GM10266 (cell line): ENCODE results near the gene WNT11.
"Not testable (repeated sequence)": the region's sequence is repeated elsewhere in the genome, so short reads cannot be mapped to it uniquely, and the experiment has no call there.

Experiments used
- DNase-seq: peaks from one replicate; pipeline ENCODE4 v3.0.0; 2012; ENCODE audit errors: extremely low spot score
- TF ChIP-seq, protein P1 (sequence below): IDR thresholded peaks from 2 replicates; pipeline ENCODE4 v1.5.1; 2012; ENCODE audit warnings: mild to moderate bottlenecking, low read depth; ENCODE audit not compliant: control insufficient read depth, insufficient read depth; ENCODE audit errors: missing control alignments

Gene WNT11

DNA sequence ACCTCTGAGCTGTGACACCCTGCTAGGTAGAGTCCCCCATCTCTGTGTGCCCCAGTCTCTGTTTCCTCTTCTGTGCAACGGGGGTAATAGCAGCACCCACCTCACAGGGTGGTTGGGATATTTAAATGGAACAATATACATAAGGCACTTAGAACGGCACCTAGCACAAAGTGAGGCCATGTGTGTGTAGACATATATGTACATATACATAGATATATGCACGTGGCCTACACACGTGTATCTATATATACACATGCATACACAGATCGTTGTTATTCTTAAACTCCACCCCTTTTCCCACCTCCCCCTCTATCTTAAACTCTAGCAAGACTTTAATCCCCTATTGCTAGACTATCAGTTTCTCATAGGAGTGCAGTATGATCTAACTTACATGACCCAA lies 2.4 kb downstream of the WNT11 start:
- TF ChIP-seq, protein P1, sequence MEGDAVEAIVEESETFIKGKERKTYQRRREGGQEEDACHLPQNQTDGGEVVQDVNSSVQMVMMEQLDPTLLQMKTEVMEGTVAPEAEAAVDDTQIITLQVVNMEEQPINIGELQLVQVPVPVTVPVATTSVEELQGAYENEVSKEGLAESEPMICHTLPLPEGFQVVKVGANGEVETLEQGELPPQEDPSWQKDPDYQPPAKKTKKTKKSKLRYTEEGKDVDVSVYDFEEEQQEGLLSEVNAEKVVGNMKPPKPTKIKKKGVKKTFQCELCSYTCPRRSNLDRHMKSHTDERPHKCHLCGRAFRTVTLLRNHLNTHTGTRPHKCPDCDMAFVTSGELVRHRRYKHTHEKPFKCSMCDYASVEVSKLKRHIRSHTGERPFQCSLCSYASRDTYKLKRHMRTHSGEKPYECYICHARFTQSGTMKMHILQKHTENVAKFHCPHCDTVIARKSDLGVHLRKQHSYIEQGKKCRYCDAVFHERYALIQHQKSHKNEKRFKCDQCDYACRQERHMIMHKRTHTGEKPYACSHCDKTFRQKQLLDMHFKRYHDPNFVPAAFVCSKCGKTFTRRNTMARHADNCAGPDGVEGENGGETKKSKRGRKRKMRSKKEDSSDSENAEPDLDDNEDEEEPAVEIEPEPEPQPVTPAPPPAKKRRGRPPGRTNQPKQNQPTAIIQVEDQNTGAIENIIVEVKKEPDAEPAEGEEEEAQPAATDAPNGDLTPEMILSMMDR: no peak
- no peak for DNase-seq

DNA sequence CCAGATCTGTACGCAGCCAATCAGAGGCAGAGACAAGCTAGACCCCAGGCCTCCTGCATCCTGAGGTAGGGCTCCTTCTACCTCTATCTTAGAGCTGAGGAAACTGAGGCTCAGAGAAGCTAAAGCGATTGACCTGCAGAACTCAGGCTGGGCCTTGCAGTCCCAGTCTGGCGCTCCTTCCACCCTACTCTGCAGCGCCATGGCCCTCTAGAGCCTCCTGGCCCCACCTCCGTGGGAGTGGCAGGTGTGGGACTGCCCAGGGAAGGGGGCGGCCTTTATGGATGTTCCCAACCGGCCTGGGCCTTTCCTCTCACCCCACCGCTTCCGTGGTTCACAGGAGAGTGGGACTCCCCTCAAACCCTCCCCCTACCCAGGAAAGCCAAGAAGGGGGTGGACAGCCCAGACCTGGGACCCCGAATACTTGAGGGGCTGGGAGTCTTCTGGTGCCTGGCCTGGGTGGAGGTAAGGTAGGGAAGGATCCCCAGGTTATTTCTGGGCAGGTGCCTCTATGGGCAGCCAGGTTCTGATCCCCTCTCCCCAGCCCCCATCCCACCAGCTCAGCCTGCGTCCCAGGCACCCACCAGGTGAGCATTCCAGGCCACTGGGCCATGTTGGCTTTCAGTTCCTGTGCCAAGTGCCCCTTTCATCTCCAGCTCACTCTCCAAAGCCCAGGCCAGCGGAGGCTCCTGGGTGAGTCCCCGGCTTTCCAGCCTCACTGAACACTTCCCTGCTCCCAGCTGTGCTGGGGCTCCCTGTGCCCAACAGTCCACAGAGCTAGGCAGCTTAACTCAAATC lies 3.0 kb downstream of the WNT11 start:
- DNase-seq: no peak
- TF ChIP-seq, protein P1: no peak

DNA sequence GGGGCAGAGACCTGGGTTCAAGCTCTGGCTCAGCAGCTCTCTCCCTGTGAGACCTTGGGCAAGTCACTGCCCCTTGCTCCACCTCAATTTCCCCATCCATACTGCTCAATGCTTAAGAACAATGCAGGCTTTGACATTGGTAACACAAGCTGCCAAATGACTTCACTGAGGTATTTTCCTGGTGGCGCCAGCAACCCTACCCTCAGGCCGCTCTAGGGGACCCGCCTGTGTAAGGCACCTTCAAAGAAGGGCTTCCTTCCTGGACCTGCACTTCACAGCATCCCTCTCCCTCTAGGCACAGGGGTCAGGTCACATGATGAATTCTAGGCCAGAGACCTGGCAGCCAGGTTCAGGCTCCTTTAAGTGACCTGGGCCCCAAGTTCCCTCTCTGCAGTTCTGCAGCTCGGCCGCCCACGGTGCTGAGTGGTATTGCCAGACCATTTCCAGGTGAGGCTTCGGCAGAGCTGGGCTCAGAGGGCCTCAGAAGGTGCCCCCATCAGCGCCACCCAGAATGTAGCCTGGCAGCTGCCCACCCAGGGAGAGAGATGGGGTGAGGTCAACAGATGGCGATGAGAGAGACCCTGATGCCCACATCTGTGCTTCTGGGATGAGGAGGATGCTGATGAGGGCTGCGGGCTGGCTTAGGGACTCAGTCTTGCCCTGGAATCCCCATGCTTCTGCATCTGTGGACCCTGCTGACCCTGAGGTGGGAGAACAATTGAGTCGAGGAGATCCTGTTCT lies 4.5 kb downstream of the WNT11 start:
- TF ChIP-seq, protein P1: no peak

DNA sequence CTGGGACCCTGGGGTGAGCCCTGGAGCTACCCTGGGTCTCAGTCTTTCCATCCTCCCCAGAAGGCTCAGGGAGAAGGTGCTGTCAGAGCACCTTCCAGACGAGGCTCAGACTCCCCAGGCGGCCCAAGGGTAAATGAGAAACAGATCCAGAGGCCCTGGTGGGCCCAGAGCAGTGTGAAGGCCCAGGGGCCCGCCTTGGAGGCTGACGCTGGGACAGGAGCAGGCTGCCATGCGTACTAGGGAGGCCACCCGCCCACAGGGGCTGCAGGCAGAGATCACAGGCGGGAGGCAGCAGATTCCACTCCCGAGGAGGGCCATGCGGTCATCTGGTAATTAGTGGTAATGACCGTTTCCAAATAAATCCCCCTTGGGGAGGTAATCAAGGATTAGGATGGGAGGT lies 5.2 kb downstream of the WNT11 start:
- DNase-seq: no peak
- TF ChIP-seq, protein P1: no peak

More for the DNA sequence above, 4.5 kb downstream of the WNT11 start:
- DNase-seq: no peak

DNA sequence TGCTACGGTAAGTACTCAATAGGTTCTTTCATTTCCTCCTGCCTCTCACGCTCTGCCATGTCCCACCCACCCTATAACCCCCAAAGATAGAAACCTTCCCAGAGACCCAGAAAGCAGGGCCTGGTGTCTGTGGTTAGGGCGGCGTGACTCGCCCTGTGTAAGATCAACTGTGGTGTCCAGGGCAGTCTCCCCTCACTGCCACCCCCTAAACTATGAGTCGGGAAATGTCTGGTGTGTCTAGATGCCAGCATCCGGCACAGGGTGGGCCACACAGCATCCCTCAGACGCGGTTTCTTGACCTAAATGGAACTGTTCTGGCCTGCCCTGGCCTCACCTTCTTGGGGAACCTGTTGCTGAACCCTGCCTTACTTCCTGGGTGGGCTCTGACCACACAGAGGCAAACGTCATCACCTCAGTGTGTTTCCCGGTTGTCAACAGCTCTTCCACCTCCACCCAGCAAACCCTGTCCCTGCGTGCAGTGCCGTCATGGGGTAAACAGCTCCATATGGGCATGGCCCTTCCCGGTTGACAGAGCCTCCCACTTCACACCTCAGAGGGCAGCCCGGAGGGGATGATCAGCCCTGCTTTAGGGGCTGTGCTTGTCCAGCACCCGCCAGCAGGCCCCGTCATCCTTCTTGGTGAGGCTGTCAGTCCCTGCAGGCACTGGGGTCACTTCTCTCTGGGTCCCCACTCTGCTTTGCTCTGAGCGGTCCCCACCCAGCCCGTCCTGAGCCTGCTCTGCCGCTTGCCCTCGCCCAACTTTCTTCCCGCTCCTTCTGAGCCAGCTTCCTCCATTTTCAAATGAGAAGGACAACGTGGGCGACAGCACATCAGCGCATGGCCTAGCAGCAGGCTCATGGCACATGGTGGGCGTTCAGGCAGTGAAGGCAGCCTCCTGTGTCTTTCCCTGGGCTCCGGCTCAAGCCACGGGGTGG lies 6.0 kb downstream of the WNT11 start:
- TF ChIP-seq, protein P1: no peak
- no peak for DNase-seq

DNA sequence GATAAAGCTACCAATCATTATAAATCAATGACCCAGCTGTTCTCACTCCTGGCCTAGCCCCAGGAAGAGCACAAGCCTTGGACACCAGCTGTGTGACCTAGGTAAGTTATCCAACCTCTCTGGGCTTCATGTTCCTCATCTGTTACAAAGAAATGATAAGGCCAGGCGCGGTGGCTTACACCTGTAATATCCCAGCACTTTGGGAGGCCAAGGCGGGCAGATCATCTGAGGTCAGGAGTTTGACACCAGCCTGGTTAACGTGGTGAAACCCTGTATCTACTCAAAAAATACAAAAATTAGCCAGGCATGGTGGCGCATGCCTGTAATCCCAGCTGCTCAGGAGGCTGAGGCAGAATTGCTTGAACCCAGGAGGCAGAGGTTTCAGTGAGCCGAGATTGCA lies 7.6 kb downstream of the WNT11 start:
- not testable (repeated sequence) for DNase-seq

DNA sequence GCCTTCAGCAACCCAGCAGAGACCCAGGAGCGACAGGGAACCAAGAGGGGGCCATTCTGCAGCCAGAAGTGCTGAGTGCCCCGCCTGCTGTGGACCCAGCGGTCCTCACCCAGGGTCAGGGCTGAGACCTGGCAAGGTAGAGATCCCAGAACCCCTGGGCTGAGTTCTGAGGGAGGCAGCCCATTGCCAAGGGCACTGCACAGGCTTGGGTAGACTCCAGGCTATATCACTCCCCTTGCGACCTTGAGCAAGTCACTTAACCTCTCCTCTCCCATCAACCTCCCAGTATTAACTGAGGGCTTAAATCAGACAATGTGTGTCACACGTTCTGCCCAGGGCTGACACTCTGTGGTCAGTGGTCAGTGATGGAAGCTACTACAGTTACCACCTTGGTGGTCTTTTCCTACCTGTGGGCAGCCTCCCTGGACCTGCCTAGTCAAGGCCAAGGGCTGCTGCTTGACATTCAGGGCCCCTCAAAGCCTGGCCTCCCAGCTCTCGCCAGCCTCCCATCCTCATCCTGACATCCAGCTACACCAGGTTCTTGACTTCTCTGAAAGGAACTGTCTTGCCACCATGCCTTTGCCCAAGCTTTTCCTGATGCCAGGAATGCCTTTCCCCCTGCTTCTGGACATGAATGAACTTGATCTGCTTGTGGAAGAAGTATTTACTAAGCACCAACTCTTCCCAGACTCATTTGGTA lies 8.2 kb downstream of the WNT11 start:
- TF ChIP-seq, protein P1: no peak
- no peak for DNase-seq
